ENCODE results near the gene ZNF841. TPM values are rescaled to one million over a fixed set of nuclear protein-coding genes. Genes with fewer than 3 reads are reported as not detected.

The ZNF841 gene
- total and polyA plus RNA-seq, 2 of the 8 experiments (the other 6 are each of a cell fraction or from before 2014, with no cell fraction given): 4.1 to 17.9 TPM

GRCh38 chr19:52020506-52020905 is 75.1 kb downstream of the ZNF841 start:
- Histone ChIP-seq H3K56ac (replicated peaks; ENCODE audit: insufficient read length, low read depth, low read length) (no peak overlapping the region), H4K91ac (replicated peaks; ENCODE audit: insufficient read length, low read length) (no peak overlapping the region), H3K27ac (ENCODE audit: low read depth, low read length) (no peak overlapping the region), H2BK12ac (ENCODE audit: low read depth, low read length) (no peak overlapping the region), H3K18ac (ENCODE audit: extremely low read depth, low read length) (no peak overlapping the region), H3K14ac (ENCODE audit: insufficient read length) (no peak overlapping the region), H2BK5ac (ENCODE audit: low read depth, low read length) (no peak overlapping the region), H4K8ac (ENCODE audit: extremely low read depth, insufficient read depth, low read length) (no peak overlapping the region), H3K79me1 (ENCODE audit: low read depth, low read length) (no peaks in the 10 kb centered on the region; the same call in 1 of the 2 replicates), H3K4ac (replicated peaks; ENCODE audit: insufficient read length, low read depth, low read length) (no peak overlapping the region), H3K4me3 (ENCODE audit: extremely low read depth in 1 of 4, insufficient read depth in 2 of 4, low read depth in 3 of 4, low read length in 4 of 4) (no peak overlapping the region), H3K79me2 (ENCODE audit: control insufficient read depth in 1 of 2, insufficient read depth in 2 of 2, low read length in 2 of 2) (peaks cover 0 to 21% of the 10 kb centered on the region in 2 experiments; a peak in 1 of 4 replicates), H4K20me1 (replicated peaks in 1 of 2; ENCODE audit: control insufficient read depth in 1 of 2, insufficient read depth in 2 of 2, low read length in 2 of 2) (no peaks in the 10 kb centered on the region), H4K5ac (ENCODE audit: insufficient read length, low read depth, low read length) (no peak overlapping the region), H3K9ac (replicated peaks in 1 of 4; ENCODE audit: extremely low read depth in 1 of 4, low read depth in 3 of 4, low read length in 3 of 4) (no peak overlapping the region), H2BK15ac (ENCODE audit: low read length) (no peak overlapping the region), H2BK20ac (ENCODE audit: low read length) (no peak overlapping the region), H3K23me2 (ENCODE audit: low read depth, low read length) (no peaks in the 10 kb centered on the region), H2BK120ac (replicated peaks; ENCODE audit: low read depth, low read length) (no peak overlapping the region), H3K4me2 (ENCODE audit: insufficient read depth in 1 of 2, low read depth in 2 of 2, low read length in 2 of 2) (no peak overlapping the region), H3K4me1 (replicated peaks in 1 of 4; ENCODE audit: control insufficient read depth in 3 of 4, insufficient read depth in 4 of 4, low read length in 3 of 4) (no peaks in the 10 kb centered on the region), H2AK5ac (ENCODE audit: low read depth, low read length) (no peak overlapping the region), H3K23ac (ENCODE audit: insufficient read length) (no peak overlapping the region), H2AFZ (ENCODE audit: low read length) (no peak overlapping the region), H3K36me3 (ENCODE audit: control insufficient read depth in 2 of 4, insufficient read depth in 4 of 4, low read length in 3 of 4) (peaks cover 22 to 90% (median 66%) of the 10 kb centered on the region in 4 experiments), H3K27me3 (replicated peaks in 1 of 4; ENCODE audit: control insufficient read depth in 3 of 4, extremely low read depth in 1 of 4, insufficient read depth in 3 of 4, low read length in 3 of 4) (no peaks in the 10 kb centered on the region), H3K9me3 (ENCODE audit: insufficient read depth in 2 of 2, low read depth in 1 of 2, low read length in 1 of 2) (peaks cover 5% of the 10 kb centered on the region in 2 experiments; a peak in 3 of 4 replicates)
- DNase-seq (ENCODE audit: low read depth in 1 of 2, low spot score in 2 of 2): no peak
- no peak for FAIRE-seq
- ChIA-PET POLR2A (ENCODE audit: partially characterized antibody) (interaction anchor here (1.1 to 1.4 kb wide), 2 partner anchors 8 to 17 kb away, joined by 3 to 7 read pairs; no protein-coding TSS in a partner anchor), CTCF (ENCODE audit: partially characterized antibody) (interaction anchor here (0.6 to 0.9 kb wide), 4 partner anchors 7 to 188 kb away, joined by 3 to 5 read pairs (median 3); no protein-coding TSS in a partner anchor)
- TF ChIP-seq JUN (IDR thresholded peaks at IDR 0.05; ENCODE audit: low read depth, low read length) (no peak), CHD1 (IDR thresholded peaks at IDR 0.05; ENCODE audit: low read depth, low read length) (no peak), TAF1 (IDR thresholded peaks at IDR 0.05; ENCODE audit: low read depth, low read length) (no peak)
- WGBS, 2 experiments (ENCODE audit: extremely low coverage in 1 of 2, insufficient coverage in 1 of 2, insufficient read length in 1 of 2, insufficient replicate concordance in 2 of 2, low coverage in 1 of 2, low lambda C conversion rate in 2 of 2, missing lambda C conversion rate in 1 of 2): 95% methylated on average over 4 of the region's 4 CpGs; no CpG with 5 or more reads in 1 of the 2 experiments

Small RNAs within 50 kb of the gene (small RNA-seq; reads per million reads assigned to genes)
- gene RPL37P23 (ENCODE audit: insufficient read depth): not detected

Other genes with a start within 250 kb of the ZNF841 start
- 14.9 and 19.3 TPM in 2 replicates for gene ZNF577, start 207.8 kb downstream of the ZNF841 start, total RNA-seq (2021; fragmentation: NEBNext Ultra II Directional; extraction: Animal tissue kit (Norgen Biotek cat#: 25700))
- 11.5 and 13.8 TPM in 2 replicates for gene ZNF577, start 207.8 kb downstream of the ZNF841 start, polyA plus RNA-seq (2011; rRNA removed)
- gene ZNF649, start 190.7 kb downstream of the ZNF841 start, total RNA-seq (2021; fragmentation: NEBNext Ultra II Directional; extraction: Animal tissue kit (Norgen Biotek cat#: 25700)): 44.0 and 51.7 TPM in 2 replicates
- gene ZNF649, start 190.7 kb downstream of the ZNF841 start, polyA plus RNA-seq (2011; rRNA removed): 13.3 and 24.7 TPM in 2 replicates
- gene ZNF613, start 168.3 kb downstream of the ZNF841 start, total RNA-seq (2021; fragmentation: NEBNext Ultra II Directional; extraction: Animal tissue kit (Norgen Biotek cat#: 25700)): 7.5 and 14.2 TPM in 2 replicates
- 3.8 and 4.7 TPM in 2 replicates for gene ZNF613, start 168.3 kb downstream of the ZNF841 start, polyA plus RNA-seq (2011; rRNA removed)
- 5.3 and 6.2 TPM in 2 replicates for gene ZNF350, start 108.9 kb downstream of the ZNF841 start, total RNA-seq (2021; fragmentation: NEBNext Ultra II Directional; extraction: Animal tissue kit (Norgen Biotek cat#: 25700))
- 1.7 and 1.8 TPM in 2 replicates for gene ZNF350, start 108.9 kb downstream of the ZNF841 start, polyA plus RNA-seq (2011; rRNA removed)
- gene ZNF615, start 87.6 kb downstream of the ZNF841 start, total RNA-seq (2021; fragmentation: NEBNext Ultra II Directional; extraction: Animal tissue kit (Norgen Biotek cat#: 25700)): 7.5 and 9.6 TPM in 2 replicates
- 1.9 and 2.8 TPM in 2 replicates for gene ZNF615, start 87.6 kb downstream of the ZNF841 start, polyA plus RNA-seq (2011; rRNA removed)
- 18.2 and 18.7 TPM in 2 replicates for gene ZNF614, start 67.4 kb downstream of the ZNF841 start, total RNA-seq (2021; fragmentation: NEBNext Ultra II Directional; extraction: Animal tissue kit (Norgen Biotek cat#: 25700))
- gene ZNF614, start 67.4 kb downstream of the ZNF841 start, polyA plus RNA-seq (2011; rRNA removed): 3.3 and 4.7 TPM in 2 replicates
- gene ZNF432, start 46.9 kb downstream of the ZNF841 start, total RNA-seq (2021; fragmentation: NEBNext Ultra II Directional; extraction: Animal tissue kit (Norgen Biotek cat#: 25700)): 7.1 and 8.3 TPM in 2 replicates
- gene ZNF432, start 46.9 kb downstream of the ZNF841 start, polyA plus RNA-seq (2011; rRNA removed): 1.8 and 2.0 TPM in 2 replicates
- gene ZNF616, start 44.2 kb upstream of the ZNF841 start, total RNA-seq (2021; fragmentation: NEBNext Ultra II Directional; extraction: Animal tissue kit (Norgen Biotek cat#: 25700)): 40.2 and 40.5 TPM in 2 replicates
- 3.5 and 5.7 TPM in 2 replicates for gene ZNF616, start 44.2 kb upstream of the ZNF841 start, polyA plus RNA-seq (2011; rRNA removed)
- 27.2 and 31.9 TPM in 2 replicates for gene ZNF836, start 75.9 kb upstream of the ZNF841 start, total RNA-seq (2021; fragmentation: NEBNext Ultra II Directional; extraction: Animal tissue kit (Norgen Biotek cat#: 25700))
- gene ZNF836, start 75.9 kb upstream of the ZNF841 start, polyA plus RNA-seq (2011; rRNA removed): 5.6 and 6.8 TPM in 2 replicates
- gene PPP2R1A, start 94.3 kb upstream of the ZNF841 start, total RNA-seq (2021; fragmentation: NEBNext Ultra II Directional; extraction: Animal tissue kit (Norgen Biotek cat#: 25700)): 378 and 382 TPM in 2 replicates
- gene PPP2R1A, start 94.3 kb upstream of the ZNF841 start, polyA plus RNA-seq (2011; rRNA removed): 380 and 428 TPM in 2 replicates
- 31.9 and 34.6 TPM in 2 replicates for gene ZNF766, start 173.8 kb upstream of the ZNF841 start, total RNA-seq (2021; fragmentation: NEBNext Ultra II Directional; extraction: Animal tissue kit (Norgen Biotek cat#: 25700))
- 4.5 and 8.3 TPM in 2 replicates for gene ZNF766, start 173.8 kb upstream of the ZNF841 start, polyA plus RNA-seq (2011; rRNA removed)
- gene ZNF480, start 201.4 kb upstream of the ZNF841 start, total RNA-seq (2021; fragmentation: NEBNext Ultra II Directional; extraction: Animal tissue kit (Norgen Biotek cat#: 25700)): 27.5 and 32.9 TPM in 2 replicates
- 1.2 and 3.4 TPM in 2 replicates for gene ZNF480, start 201.4 kb upstream of the ZNF841 start, polyA plus RNA-seq (2011; rRNA removed)
- 4.9 and 5.4 TPM in 2 replicates for gene ZNF610, start 240.5 kb upstream of the ZNF841 start, total RNA-seq (2021; fragmentation: NEBNext Ultra II Directional; extraction: Animal tissue kit (Norgen Biotek cat#: 25700))
- gene ZNF610, start 240.5 kb upstream of the ZNF841 start, polyA plus RNA-seq (2011; rRNA removed): 2.4 and 3.4 TPM in 2 replicates

All from H1 (cell line).